HFF-Myc (cell line): Measurements from ENCODE around the gene S100A8.

Experiments used
- DNase-seq: peaks from one replicate; pipeline ENCODE4 v3.0.0-alpha.2; 2011; ENCODE audit warnings: low read depth; ENCODE audit errors: extremely low read depth
- H3K4me3 ChIP-seq: replicated peaks from 2 replicates; pipeline ENCODE4 v1.5.1; 2011; ENCODE audit warnings: low read depth, mild to moderate bottlenecking, control low read depth, low read length
- CTCF ChIP-seq: IDR thresholded peaks from 2 replicates; pipeline ENCODE4 v1.5.1; 2012; ENCODE audit warnings: mild to moderate bottlenecking, low read depth, low read length, control low read depth; ENCODE audit errors: missing control alignments

The S100A8 gene

GRCh38 chr1:153431928-153432327 lies 41.1 kb upstream of the S100A8 start:
- no peak overlapping the region for H3K4me3 ChIP-seq
- DNase-seq = no peak
- no peak for TF ChIP-seq CTCF

GRCh38 chr1:153431427-153431826 lies 40.6 kb upstream of the S100A8 start:
- TF ChIP-seq CTCF = no peak
- no peak overlapping the region for H3K4me3 ChIP-seq
- no peak for DNase-seq

- no peak for TF ChIP-seq CTCF
- DNase-seq = no peak
- no peak overlapping the region for H3K4me3 ChIP-seq
Measured at GRCh38 chr1:153431002-153431401, 40.1 kb upstream of the S100A8 start.

GRCh38 chr1:153430561-153430960 lies 39.7 kb upstream of the S100A8 start:
- no peak for TF ChIP-seq CTCF
- no peak for DNase-seq
- H3K4me3 ChIP-seq = no peak overlapping the region

- no peak for DNase-seq
- no peak for TF ChIP-seq CTCF
Measured at GRCh38 chr1:153430166-153430553, 39.3 kb upstream of the S100A8 start.

GRCh38 chr1:153429266-153430165 lies 38.6 kb upstream of the S100A8 start:
- no peak for TF ChIP-seq CTCF
- no peak overlapping the region for H3K4me3 ChIP-seq
- DNase-seq = no peak

More at GRCh38 chr1:153430166-153430553, 39.3 kb upstream of the S100A8 start:
- no peak overlapping the region for H3K4me3 ChIP-seq
